K562 (cell line): Measurements from ENCODE around the gene SAMD11. TPM values are rescaled to one million over a fixed set of nuclear protein-coding genes. Genes with fewer than 3 reads are reported as not detected.

Experiments used
- ATAC-seq: fragments of 200-7000 bp; cut with Tn5 transposase; 3 replicates; pipeline ENCODE4 v1.9.1; 2020; ENCODE audit warnings: moderate library complexity
- BruUV-seq: library from RNA; stranded (reverse); fragments of 400-500 nt; replicated peaks from 2 replicates; lab custom pipeline; 2021; lab: Mats Ljungman, UMichigan
- CTCF ChIA-PET: fragments of 300-600 bp; formaldehyde crosslinking; extraction: SDS; loops from one replicate; lab custom pipeline; 2021; ENCODE audit warnings: low intra/inter-chr PET ratio; lab: Yijun Ruan, JAX
- POLR2A ChIA-PET: fragments of 300-600, 350-650 bp; sonication (Branson Sonifier 250); formaldehyde crosslinking; extraction: SDS; loops from one replicate; lab custom pipeline; 2021; ENCODE audit warnings: antibody characterized with exemption, inconsistent platforms; lab: Yijun Ruan, JAX
- DNase-seq, 4 experiments: peaks; one replicate each; pipeline versions ENCODE4 v3.0.0 to v3.0.0-alpha.2; 2011 to 2018; ENCODE audit warnings: low spot score in 3 of 4, mixed read lengths in 3 of 4; ENCODE audit errors: extremely low read depth in 1 of 4
- FAIRE-seq: peaks from 2 replicates; lab custom pipeline; 2011; peaks lifted over from hg19 to GRCh38; lab: Jason Lieb, UNC
- H2AFZ ChIP-seq: 2 replicates; pipeline ENCODE4 v1.6.0; 2011; ENCODE audit warnings: low read depth, low read length, control low read depth, inconsistent platforms
- H3K27ac ChIP-seq: fragments of 200-600 bp; 3 replicates; pipeline ENCODE4 v1.8.0; 2011; ENCODE audit warnings: low read depth, mild to moderate bottlenecking, control low read depth, inconsistent platforms, low read length, moderate library complexity, mixed read lengths; ENCODE audit errors: extremely low read depth
- H3K27me3 ChIP-seq, 2 experiments: fragments of 300-600 bp in 1 of 2; 2 replicates in 1 of 2; 3 replicates in 1 of 2; pipeline versions ENCODE4 v1.6.0 to v1.8.0; 2011; ENCODE audit warnings: inconsistent platforms in 2 of 2, low read length in 2 of 2, mild to moderate bottlenecking in 1 of 2, mixed read lengths in 1 of 2, moderate library complexity in 1 of 2; ENCODE audit not compliant: control insufficient read depth in 2 of 2, insufficient read depth in 2 of 2
- H3K36me3 ChIP-seq: fragments of 300-600 bp; 3 replicates; pipeline ENCODE4 v1.8.0; 2011; ENCODE audit warnings: mild to moderate bottlenecking, low read length, inconsistent platforms; ENCODE audit not compliant: control insufficient read depth, insufficient read depth
- H3K4me1 ChIP-seq, 2 experiments: fragments of 200-600 bp in 1 of 2; replicated peaks in 1 of 2; 2 replicates in 1 of 2; 3 replicates in 1 of 2; pipeline versions ENCODE4 v1.5.1 to v1.8.0; 2011; ENCODE audit warnings: inconsistent platforms in 2 of 2, low read length in 2 of 2, mild to moderate bottlenecking in 1 of 2, mixed read lengths in 1 of 2, moderate library complexity in 1 of 2; ENCODE audit not compliant: control insufficient read depth in 2 of 2, insufficient read depth in 2 of 2
- H3K4me2 ChIP-seq: 2 replicates; pipeline ENCODE4 v1.6.1; 2011; ENCODE audit warnings: low read length, control low read depth, inconsistent platforms, mixed read lengths; ENCODE audit not compliant: insufficient read depth
- H3K4me3 ChIP-seq: fragments of 200-600 bp; sonication (generic), shearing (Covaris generic); 2 replicates; pipeline ENCODE4 v1.5.1; 2016; ENCODE audit warnings: control low read depth, inconsistent platforms
- H3K79me2 ChIP-seq: fragments of 200-600 bp; 3 replicates; pipeline ENCODE4 v1.8.0; 2011; ENCODE audit warnings: low read length, inconsistent platforms; ENCODE audit not compliant: control insufficient read depth, insufficient read depth
- H3K9ac ChIP-seq, 2 experiments: 2 replicates each; pipeline versions ENCODE4 v1.6.0 to v1.6.1; 2011; ENCODE audit warnings: low read depth in 2 of 2, low read length in 2 of 2, control low read depth in 1 of 2, inconsistent platforms in 1 of 2, mild to moderate bottlenecking in 1 of 2, mixed read lengths in 1 of 2; ENCODE audit not compliant: insufficient read depth in 1 of 2
- H3K9me1 ChIP-seq: one replicate; pipeline ENCODE4 v1.6.0; 2011; ENCODE audit warnings: inconsistent platforms, mild to moderate bottlenecking, low read length, moderate library complexity; ENCODE audit not compliant: control insufficient read depth, insufficient read depth
- H3K9me3 ChIP-seq: replicated peaks from 2 replicates; pipeline ENCODE4 v1.5.1; 2011; ENCODE audit warnings: low read depth, low read length, inconsistent platforms; ENCODE audit not compliant: control insufficient read depth, insufficient read depth
- H4K20me1 ChIP-seq: replicated peaks from 2 replicates; pipeline ENCODE4 v1.6.1; 2011; ENCODE audit warnings: low read length, inconsistent platforms, mixed read lengths; ENCODE audit not compliant: control insufficient read depth, insufficient read depth
- HDAC3 ChIP-seq: fragments of 450-650 bp; IDR thresholded peaks from 2 replicates; pipeline ENCODE4 v1.6.1; 2018; ENCODE audit warnings: borderline replicate concordance, mild to moderate bottlenecking, moderate library complexity; ENCODE audit not compliant: partially characterized antibody
- MBD2 ChIP-seq: sonication (generic); IDR thresholded peaks from 2 replicates; pipeline ENCODE4 v1.6.1; 2016; ENCODE audit warnings: low read depth, borderline replicate concordance
- POU5F1 ChIP-seq: fragments of 150-350 bp; IDR thresholded peaks from 2 replicates; pipeline ENCODE4 v1.6.1; 2014; ENCODE audit warnings: borderline replicate concordance, low read length, low read depth, mild to moderate bottlenecking; ENCODE audit not compliant: partially characterized antibody
- RB1 ChIP-seq: fragments of 450-650 bp; IDR thresholded peaks from 2 replicates; pipeline ENCODE4 v1.6.1; 2017; ENCODE audit warnings: low read depth, mild to moderate bottlenecking
- RFX5 ChIP-seq: IDR thresholded peaks from 2 replicates; pipeline ENCODE4 v1.6.1; 2011; ENCODE audit warnings: low read depth, mild to moderate bottlenecking, improper control_type of control experiment, low read length
- SMAD3 ChIP-seq: fragments of 450-650 bp; formaldehyde crosslinking; conservative IDR thresholded peaks from 2 replicates; pipeline ENCODE4 v1.4.0; 2020; ENCODE audit warnings: mild to moderate bottlenecking
- STAT5A ChIP-seq: IDR thresholded peaks from 2 replicates; pipeline ENCODE4 v1.6.1; 2012; ENCODE audit warnings: low read length, inconsistent platforms, borderline replicate concordance
- TAF9B ChIP-seq: fragments of 450-650 bp; IDR thresholded peaks from 2 replicates; pipeline ENCODE4 v1.6.1; 2018; ENCODE audit warnings: mild to moderate bottlenecking; ENCODE audit not compliant: partially characterized antibody
- ZKSCAN1 ChIP-seq: fragments of 150-350 bp; IDR thresholded peaks from 2 replicates; pipeline ENCODE4 v1.6.1; 2016; ENCODE audit warnings: low read depth, low read length
- ZNF184 ChIP-seq: sonication (generic); formaldehyde crosslinking; IDR thresholded peaks from 2 replicates; pipeline ENCODE4 v1.5.0; 2020; ENCODE audit warnings: missing genetic modification reagents
- WGBS: fragments of 100-300 bp; shearing (Covaris generic); methylation state at CpG from one replicate; pipeline ENCODE4 v1.1.6; 2016; ENCODE audit warnings: low coverage, mixed read lengths; ENCODE audit not compliant: insufficient coverage; ENCODE audit errors: missing lambda C conversion rate; 5-methylcytosine and 5-hydroxymethylcytosine counted together
- in situ Hi-C: fragments of 300-500 bp; cut with MboI; formaldehyde crosslinking; loops from 4 replicates; pipeline ENCODE4 v1.15.0; 2018; ENCODE audit warnings: inconsistent platforms, mixed read lengths
- intact Hi-C: fragments of 100-400 bp; cut with micrococcal nuclease; formaldehyde crosslinking; loops from 2 replicates; pipeline ENCODE4 v1.14.2; 2022
- polyA plus RNA-seq, 8 experiments: library from polyadenylated mRNA; depleted of rRNA in 4 of 8; stranded (reverse) in 5 of 8; unstranded in 3 of 8; fragments of >200 nt; fragmentation: Nextera tagmentation in 2 of 8; fragmentation: Illumina TruSeq in 1 of 8; extraction: Ambion mirVana in 2 of 8; extraction: Trizol in 1 of 8; gene quantifications; 2 replicates each; pipeline versions ENCODE4 v1.2.1 to v1.2.3, GENCODE V29; 2011 to 2014; ENCODE audit warnings: inconsistent platforms in 1 of 8, missing spikeins in 1 of 8
- total RNA-seq, 7 experiments: library from RNA; depleted of rRNA in 6 of 7; stranded (reverse); fragments of >200 nt in 6 of 7; fragmentation: Illumina TruSeq in 2 of 7; extraction: Trizol in 2 of 7; gene quantifications; 2 replicates each; pipeline versions ENCODE4 v1.2.1 to v1.2.3, GENCODE V29; 2011 to 2021; ENCODE audit warnings: low replicate concordance in 1 of 7
- TF ChIP-seq, protein P1 (sequence below): sonication (generic); formaldehyde crosslinking; IDR thresholded peaks from 2 replicates; pipeline ENCODE4 v1.5.0; 2020; ENCODE audit warnings: missing genetic modification reagents
- TF ChIP-seq, protein P2 (sequence below): fragments of 450-650 bp; formaldehyde crosslinking; IDR thresholded peaks from 2 replicates; pipeline ENCODE4 v1.4.0; 2020; ENCODE audit warnings: mild to moderate bottlenecking, moderate library complexity
- TF ChIP-seq, protein P3 (sequence below): fragments of 250-450 bp; sonication (Bioruptor Pico); IDR thresholded peaks from 2 replicates; pipeline ENCODE4 v1.8.0; 2022; ENCODE audit warnings: inconsistent platforms, mild to moderate bottlenecking, moderate library complexity, borderline replicate concordance
- TF ChIP-seq, protein P4 (sequence below): fragments of 450-650 bp; formaldehyde crosslinking; IDR thresholded peaks from 2 replicates; pipeline ENCODE4 v1.4.0; 2022; ENCODE audit warnings: mild to moderate bottlenecking, moderate library complexity

The SAMD11 gene
- total and polyA plus RNA-seq, 9 of the 15 experiments (the other 6 are each of a cell fraction or from before 2014, with no cell fraction given) = 0.07 to 0.82 (median 0.11) TPM; not detected in 2

DNA sequence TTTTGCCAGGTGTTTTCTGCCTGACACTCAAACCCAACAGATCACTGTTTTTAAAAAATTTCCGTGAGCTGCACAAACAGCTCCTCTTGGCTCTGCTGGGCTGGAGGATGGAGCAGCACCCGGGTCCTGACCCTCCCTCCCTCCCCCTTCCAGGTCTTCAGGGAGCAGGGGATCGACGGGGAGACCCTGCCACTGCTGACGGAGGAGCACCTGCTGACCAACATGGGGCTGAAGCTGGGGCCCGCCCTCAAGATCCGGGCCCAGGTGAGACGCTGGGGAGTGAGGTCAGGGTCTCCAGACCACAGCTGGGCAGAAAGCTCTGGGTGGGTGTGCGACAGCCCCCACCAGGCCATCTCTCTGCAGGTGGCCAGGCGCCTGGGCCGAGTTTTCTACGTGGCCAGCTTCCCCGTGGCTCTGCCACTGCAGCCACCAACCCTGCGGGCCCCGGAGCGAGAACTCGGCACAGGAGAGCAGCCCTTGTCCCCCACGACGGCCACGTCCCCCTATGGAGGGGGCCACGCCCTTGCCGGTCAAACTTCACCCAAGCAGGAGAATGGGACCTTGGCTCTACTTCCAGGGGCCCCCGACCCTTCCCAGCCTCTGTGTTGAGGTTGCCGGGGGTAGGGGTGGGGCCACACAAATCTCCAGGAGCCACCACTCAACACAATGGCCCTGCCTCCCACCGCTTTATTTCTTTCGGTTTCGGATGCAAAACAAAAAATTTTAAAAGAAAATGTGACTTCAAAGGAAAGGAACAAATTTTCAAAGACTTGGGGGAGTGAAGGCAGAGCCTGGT, 20.0 kb downstream of the SAMD11 start:
- CTCF ChIA-PET = no interaction called here
- Histone ChIP-seq H3K27ac (no peak overlapping the region), H3K4me3 (no peak overlapping the region), H3K9me1 (no peaks in the 10 kb centered on the region), H3K4me2 (no peak overlapping the region), H3K9ac (peak overlapping the region in 1 of 2 experiments; percentile 50; a peak in 1 of 4 replicates), H3K36me3 (peaks cover 51% of the 10 kb centered on the region; the same call in 2 of the 3 replicates), H3K9me3 (no peaks in the 10 kb centered on the region), H4K20me1 (peaks cover 19% of the 10 kb centered on the region; the same call in 1 of the 2 replicates), H2AFZ (no peak overlapping the region), H3K4me1 (peaks cover 28 to 89% of the 10 kb centered on the region in 2 experiments), H3K79me2 (no peaks in the 10 kb centered on the region), H3K27me3 (no peaks in the 10 kb centered on the region)
- POLR2A ChIA-PET = interaction anchor here (0.7 to 2.3 kb wide), 3 partner anchors 10 to 15 kb away, joined by 3 to 7 read pairs (median 3); partner anchors contain the start of gene NOC2L
- ATAC-seq = no peak
- whole genome bisulfite sequencing = 67% methylated on average over 23 of the region's 27 CpGs
- in situ Hi-C loops = no loop called here
- no peak for FAIRE-seq
- no TSS peak for BruUV-seq
- intact Hi-C loops = no loop called here
- DNase-seq = no peak
- TF ChIP-seq STAT5A (no peak), ZNF184 (CRISPR knock-in tag) (0 out of 2 replicates have a peak, but pooled peaks have one; percentile 3), HDAC3 (no peak), RFX5 (no peak), MBD2 (no peak), SMAD3 (CRISPR knock-in tag) (no peak), POU5F1 (no peak), RB1 (no peak), ZKSCAN1 (0 out of 2 replicates have a peak, but pooled peaks have one; percentile 5), TAF9B (no peak)
- TF ChIP-seq, protein P1, sequence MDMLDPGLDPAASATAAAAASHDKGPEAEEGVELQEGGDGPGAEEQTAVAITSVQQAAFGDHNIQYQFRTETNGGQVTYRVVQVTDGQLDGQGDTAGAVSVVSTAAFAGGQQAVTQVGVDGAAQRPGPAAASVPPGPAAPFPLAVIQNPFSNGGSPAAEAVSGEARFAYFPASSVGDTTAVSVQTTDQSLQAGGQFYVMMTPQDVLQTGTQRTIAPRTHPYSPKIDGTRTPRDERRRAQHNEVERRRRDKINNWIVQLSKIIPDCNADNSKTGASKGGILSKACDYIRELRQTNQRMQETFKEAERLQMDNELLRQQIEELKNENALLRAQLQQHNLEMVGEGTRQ (CRISPR knock-in tag) = no peak
- TF ChIP-seq, protein P2, sequence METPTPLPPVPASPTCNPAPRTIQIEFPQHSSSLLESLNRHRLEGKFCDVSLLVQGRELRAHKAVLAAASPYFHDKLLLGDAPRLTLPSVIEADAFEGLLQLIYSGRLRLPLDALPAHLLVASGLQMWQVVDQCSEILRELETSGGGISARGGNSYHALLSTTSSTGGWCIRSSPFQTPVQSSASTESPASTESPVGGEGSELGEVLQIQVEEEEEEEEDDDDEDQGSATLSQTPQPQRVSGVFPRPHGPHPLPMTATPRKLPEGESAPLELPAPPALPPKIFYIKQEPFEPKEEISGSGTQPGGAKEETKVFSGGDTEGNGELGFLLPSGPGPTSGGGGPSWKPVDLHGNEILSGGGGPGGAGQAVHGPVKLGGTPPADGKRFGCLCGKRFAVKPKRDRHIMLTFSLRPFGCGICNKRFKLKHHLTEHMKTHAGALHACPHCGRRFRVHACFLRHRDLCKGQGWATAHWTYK (CRISPR knock-in tag) = peak; percentile 93
- TF ChIP-seq, protein P3, sequence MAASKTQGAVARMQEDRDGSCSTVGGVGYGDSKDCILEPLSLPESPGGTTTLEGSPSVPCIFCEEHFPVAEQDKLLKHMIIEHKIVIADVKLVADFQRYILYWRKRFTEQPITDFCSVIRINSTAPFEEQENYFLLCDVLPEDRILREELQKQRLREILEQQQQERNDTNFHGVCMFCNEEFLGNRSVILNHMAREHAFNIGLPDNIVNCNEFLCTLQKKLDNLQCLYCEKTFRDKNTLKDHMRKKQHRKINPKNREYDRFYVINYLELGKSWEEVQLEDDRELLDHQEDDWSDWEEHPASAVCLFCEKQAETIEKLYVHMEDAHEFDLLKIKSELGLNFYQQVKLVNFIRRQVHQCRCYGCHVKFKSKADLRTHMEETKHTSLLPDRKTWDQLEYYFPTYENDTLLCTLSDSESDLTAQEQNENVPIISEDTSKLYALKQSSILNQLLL (CRISPR knock-in tag) = no peak
- TF ChIP-seq, protein P4, sequence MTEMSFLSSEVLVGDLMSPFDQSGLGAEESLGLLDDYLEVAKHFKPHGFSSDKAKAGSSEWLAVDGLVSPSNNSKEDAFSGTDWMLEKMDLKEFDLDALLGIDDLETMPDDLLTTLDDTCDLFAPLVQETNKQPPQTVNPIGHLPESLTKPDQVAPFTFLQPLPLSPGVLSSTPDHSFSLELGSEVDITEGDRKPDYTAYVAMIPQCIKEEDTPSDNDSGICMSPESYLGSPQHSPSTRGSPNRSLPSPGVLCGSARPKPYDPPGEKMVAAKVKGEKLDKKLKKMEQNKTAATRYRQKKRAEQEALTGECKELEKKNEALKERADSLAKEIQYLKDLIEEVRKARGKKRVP = no peak
